Ascending aorta (tissue), 2 donors: Measurements from ENCODE around the gene STK4. TPM values are rescaled to one million over a fixed set of nuclear protein-coding genes. Genes with fewer than 3 reads are reported as not detected.

Experiments
- DNase-seq, 2 donors: peaks; one replicate each; pipeline ENCODE4 v3.0.0-alpha.2; 2019; ENCODE audit warnings: low spot score in 2 of 2
- H3K27ac ChIP-seq, 2 donors: fragments of 200-600 bp; sonication (generic); one replicate each; pipeline ENCODE4 v1.5.1; 2016 to 2017; ENCODE audit warnings: mild to moderate bottlenecking in 1 of 2
- H3K27me3 ChIP-seq: fragments of 200-600 bp; sonication (generic); one replicate; pipeline ENCODE4 v1.5.1; 2017
- H3K36me3 ChIP-seq, 2 donors: fragments of 200-600 bp; sonication (generic); one replicate each; pipeline ENCODE4 v1.5.1; 2016
- H3K4me1 ChIP-seq, 2 donors: fragments of 200-600 bp; sonication (generic); one replicate each; pipeline ENCODE4 v1.5.1; 2016 to 2017; ENCODE audit warnings: mild to moderate bottlenecking in 1 of 2
- H3K4me3 ChIP-seq, 2 donors: fragments of 200-600 bp; sonication (generic); one replicate each; pipeline ENCODE4 v1.5.1; 2016 to 2017; ENCODE audit warnings: mild to moderate bottlenecking in 1 of 2
- H3K9me3 ChIP-seq, 2 donors: fragments of 200-600 bp; sonication (generic); one replicate each; pipeline ENCODE4 v1.5.1; 2016
- intact Hi-C: fragments of 100-400 bp; cut with DNase I; formaldehyde crosslinking; loops from one replicate; pipeline ENCODE4 v1.15.1; 2023
- total RNA-seq: library from RNA; depleted of rRNA; stranded (reverse); fragments of >200 nt; gene quantifications from one replicate; pipeline ENCODE4 v1.1.0, GENCODE V29; 2016
- TF ChIP-seq, protein P1 (sequence below), 3 experiments: fragments of 200-600 bp in 2 of 3; fragments of 450-650 bp in 1 of 3; sonication (generic) in 2 of 3; IDR thresholded peaks; one replicate each; pipeline ENCODE4 v1.5.1; 2016 to 2019; ENCODE audit warnings: antibody characterized with exemption in 3 of 3, mild to moderate bottlenecking in 1 of 3, moderate library complexity in 1 of 3

Gene STK4
- total RNA-seq, 1 donor from 2014 or later: 20.6 TPM

DNA sequence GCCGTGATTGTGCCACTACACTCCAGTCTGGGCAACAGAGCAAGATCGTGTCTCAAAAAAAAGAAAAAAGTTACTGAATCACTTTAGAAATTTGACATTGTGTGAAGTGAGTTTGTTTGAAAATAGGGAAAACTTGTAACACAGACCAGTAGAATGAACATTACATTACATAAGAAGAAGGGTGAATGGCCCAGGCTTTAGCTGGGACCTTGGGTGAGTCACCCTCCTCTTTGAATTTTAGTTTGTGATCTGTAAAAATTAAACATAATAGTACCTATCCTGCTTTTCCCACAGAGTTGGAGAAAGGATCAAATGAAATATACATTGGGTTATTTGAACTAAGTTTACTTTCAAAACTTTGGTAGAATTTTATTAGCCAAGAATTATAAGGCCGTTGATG lies 78.3 kb downstream of the STK4 start:
- TF ChIP-seq, protein P1, sequence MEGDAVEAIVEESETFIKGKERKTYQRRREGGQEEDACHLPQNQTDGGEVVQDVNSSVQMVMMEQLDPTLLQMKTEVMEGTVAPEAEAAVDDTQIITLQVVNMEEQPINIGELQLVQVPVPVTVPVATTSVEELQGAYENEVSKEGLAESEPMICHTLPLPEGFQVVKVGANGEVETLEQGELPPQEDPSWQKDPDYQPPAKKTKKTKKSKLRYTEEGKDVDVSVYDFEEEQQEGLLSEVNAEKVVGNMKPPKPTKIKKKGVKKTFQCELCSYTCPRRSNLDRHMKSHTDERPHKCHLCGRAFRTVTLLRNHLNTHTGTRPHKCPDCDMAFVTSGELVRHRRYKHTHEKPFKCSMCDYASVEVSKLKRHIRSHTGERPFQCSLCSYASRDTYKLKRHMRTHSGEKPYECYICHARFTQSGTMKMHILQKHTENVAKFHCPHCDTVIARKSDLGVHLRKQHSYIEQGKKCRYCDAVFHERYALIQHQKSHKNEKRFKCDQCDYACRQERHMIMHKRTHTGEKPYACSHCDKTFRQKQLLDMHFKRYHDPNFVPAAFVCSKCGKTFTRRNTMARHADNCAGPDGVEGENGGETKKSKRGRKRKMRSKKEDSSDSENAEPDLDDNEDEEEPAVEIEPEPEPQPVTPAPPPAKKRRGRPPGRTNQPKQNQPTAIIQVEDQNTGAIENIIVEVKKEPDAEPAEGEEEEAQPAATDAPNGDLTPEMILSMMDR (IDR thresholded peaks at IDR 0.05): no peak
- Histone ChIP-seq H3K9me3 (no peaks in the 10 kb centered on the region), H3K4me1 (no peaks in the 10 kb centered on the region), H3K4me3 (no peak overlapping the region), H3K27me3 (no peaks in the 10 kb centered on the region), H3K36me3 (peaks cover 0 to 4% of the 10 kb centered on the region in 2 donors), H3K27ac (no peak overlapping the region)
- intact Hi-C loops: loop anchor here (2.0 kb wide), 2 partner anchors 52 to 246 kb away; no protein-coding TSS in a partner anchor
- no peak for DNase-seq

DNA sequence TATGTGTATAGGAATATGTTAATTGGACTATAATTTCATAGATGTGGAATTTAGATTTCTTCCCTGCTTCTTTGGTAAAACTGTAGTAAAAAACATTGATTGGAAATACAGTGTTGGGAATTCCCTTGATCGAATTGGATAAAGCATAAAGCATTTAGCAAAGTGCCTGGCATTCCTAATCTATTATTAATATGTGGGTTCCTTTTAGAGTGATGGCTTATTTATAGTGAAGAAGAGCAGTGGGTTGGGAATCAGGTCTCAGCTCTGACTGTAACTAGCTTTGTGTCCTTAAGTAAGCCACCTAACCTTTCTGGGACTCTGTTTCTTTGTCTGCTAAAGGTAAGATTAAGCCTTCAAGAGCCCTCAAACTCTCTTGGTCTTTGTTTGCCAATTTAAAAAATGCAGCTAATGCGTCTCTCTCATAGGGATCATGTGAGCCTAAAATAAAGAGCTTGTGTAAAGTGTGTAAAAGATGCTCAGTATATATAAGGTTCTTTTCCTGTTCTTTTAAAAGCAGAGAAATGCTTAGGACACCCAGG lies 81.3 kb downstream of the STK4 start:
- peaks cover 0 to 4% of the 10 kb centered on the region in 2 donors for H3K36me3 ChIP-seq
- TF ChIP-seq, protein P1 (IDR thresholded peaks at IDR 0.05): no peak
- no peak for DNase-seq
- H3K9me3 ChIP-seq: no peaks in the 10 kb centered on the region
- H3K4me3 ChIP-seq: no peak overlapping the region
- intact Hi-C loops: no loop called here
- H3K4me1 ChIP-seq: no peaks in the 10 kb centered on the region
- H3K27me3 ChIP-seq: no peaks in the 10 kb centered on the region
- H3K27ac ChIP-seq: no peak overlapping the region

DNA sequence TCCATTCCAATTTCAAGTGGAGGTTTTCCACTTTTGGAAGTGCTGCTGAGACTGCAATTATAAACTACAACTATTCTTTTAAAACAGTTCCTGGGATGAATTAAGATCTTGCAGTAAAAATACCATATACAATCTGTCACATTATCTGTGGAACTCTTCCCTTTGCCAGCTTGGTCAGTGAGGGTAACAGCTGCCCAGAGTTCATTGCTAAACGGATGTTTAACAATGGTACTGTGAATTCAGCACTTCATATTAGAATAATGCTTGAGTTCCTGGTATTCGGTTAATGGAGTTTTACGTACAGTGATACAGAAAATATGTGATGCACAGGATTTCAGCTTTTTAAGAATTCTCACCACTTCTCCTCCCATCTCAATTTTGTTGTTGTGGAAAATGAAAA lies 83.1 kb downstream of the STK4 start:
- no peak for DNase-seq
- Histone ChIP-seq H3K4me3 (no peak overlapping the region), H3K27ac (no peak overlapping the region), H3K4me1 (peaks cover 0 to 5% of the 10 kb centered on the region in 2 donors), H3K36me3 (peaks cover 0 to 4% of the 10 kb centered on the region in 2 donors), H3K27me3 (no peaks in the 10 kb centered on the region), H3K9me3 (no peaks in the 10 kb centered on the region)
- intact Hi-C loops: no loop called here
- TF ChIP-seq, protein P1 (IDR thresholded peaks at IDR 0.05): no peak

DNA sequence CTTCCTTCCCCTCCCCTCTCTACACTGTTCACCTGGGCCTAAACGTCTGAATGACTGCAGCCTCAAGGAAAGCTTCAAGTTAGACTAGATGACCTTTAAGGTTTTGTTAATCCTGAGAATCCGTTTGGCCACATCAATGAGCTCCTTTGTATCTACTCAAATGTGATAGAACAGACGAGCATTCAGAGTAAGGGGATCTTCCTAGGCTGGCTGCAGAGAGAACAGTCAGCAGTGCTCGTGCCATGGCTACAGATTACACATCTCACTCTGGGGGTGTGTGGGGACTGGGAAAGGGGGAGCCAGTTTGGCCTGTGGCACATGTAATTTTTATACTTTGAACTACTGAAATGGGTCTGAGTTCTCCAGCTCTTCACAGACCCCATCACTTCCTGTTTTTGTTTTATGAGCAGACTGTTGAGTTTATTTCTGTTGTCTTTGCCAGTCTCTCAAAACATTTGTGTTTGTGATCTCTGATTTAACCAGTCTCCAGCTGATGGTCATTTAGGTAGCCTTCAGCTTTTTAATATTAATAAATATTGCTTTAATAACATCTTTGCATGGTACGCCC lies 83.7 kb downstream of the STK4 start:
- intact Hi-C loops: no loop called here
- peaks cover 0 to 4% of the 10 kb centered on the region in 2 donors for H3K36me3 ChIP-seq

DNA sequence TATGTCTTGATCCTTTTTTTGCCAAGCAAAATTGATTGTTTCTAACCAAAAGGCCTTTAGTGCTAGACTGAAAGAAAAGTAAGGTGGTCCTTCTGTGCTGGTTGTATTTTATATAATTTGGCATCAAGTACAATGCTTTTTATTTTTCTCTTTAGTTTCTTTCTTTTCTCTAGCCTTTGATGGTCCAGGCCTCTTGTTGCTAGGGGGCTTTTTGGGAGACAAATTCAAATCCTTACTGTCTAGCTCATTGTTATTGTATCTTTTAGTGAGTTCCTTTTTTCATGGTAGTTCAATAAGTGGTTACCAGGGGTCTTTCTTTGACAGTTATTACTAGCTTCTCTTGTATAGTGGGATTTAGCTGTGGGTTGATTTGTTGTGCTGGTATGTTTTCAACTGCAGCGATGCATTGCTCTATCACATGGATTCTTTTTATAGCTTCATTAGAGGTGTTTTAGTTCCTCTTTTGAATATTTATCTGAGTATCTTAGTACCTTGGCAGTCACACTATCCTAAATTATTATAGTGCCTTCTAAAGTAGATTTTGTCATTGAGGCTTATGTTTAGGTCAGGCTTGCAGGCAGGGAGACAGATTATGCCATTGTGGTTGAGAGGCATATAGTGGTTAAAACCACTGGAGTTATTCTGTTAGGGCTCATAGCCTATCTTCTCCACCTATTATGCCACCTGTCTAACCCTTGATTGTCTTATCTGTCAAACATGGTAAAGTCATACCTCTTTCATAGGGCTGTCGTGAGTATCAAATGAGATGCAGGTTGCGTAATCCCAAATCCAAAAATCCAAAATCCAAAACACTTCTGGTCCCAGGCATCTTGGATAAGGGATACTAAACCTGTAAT lies 85.1 kb downstream of the STK4 start:
- no peaks in the 10 kb centered on the region for H3K9me3 ChIP-seq
- H3K27me3 ChIP-seq: no peaks in the 10 kb centered on the region
- H3K4me1 ChIP-seq: peaks cover 0 to 5% of the 10 kb centered on the region in 2 donors
- intact Hi-C loops: no loop called here
- no peak overlapping the region for H3K4me3 ChIP-seq
- TF ChIP-seq, protein P1 (IDR thresholded peaks at IDR 0.05): no peak
- no peak overlapping the region for H3K27ac ChIP-seq
- H3K36me3 ChIP-seq: peaks cover 0 to 1% of the 10 kb centered on the region in 2 donors
- DNase-seq: no peak

More for the DNA sequence above, 83.7 kb downstream of the STK4 start:
- no peaks in the 10 kb centered on the region for H3K9me3 ChIP-seq
- no peak for DNase-seq
- H3K4me3 ChIP-seq: no peak overlapping the region
- TF ChIP-seq, protein P1 (IDR thresholded peaks at IDR 0.05): no peak
- H3K4me1 ChIP-seq: peaks cover 0 to 5% of the 10 kb centered on the region in 2 donors
- H3K27me3 ChIP-seq: no peaks in the 10 kb centered on the region
- no peak overlapping the region for H3K27ac ChIP-seq
